KMS-11 (cell line): ENCODE measurements around the gene FOXJ3.

Experiments
- H2AFZ ChIP-seq: fragments of 200-600 bp; sonication (generic); 2 replicates; pipeline ENCODE4 v1.6.1; 2016; ENCODE audit warnings: antibody characterized with exemption, mixed run types, low read depth
- H3K27ac ChIP-seq: fragments of 200-600 bp; sonication (generic); 2 replicates; pipeline ENCODE4 v1.6.1; 2016; ENCODE audit warnings: mild to moderate bottlenecking, mixed run types
- H3K27me3 ChIP-seq: fragments of 200-600 bp; sonication (generic); 2 replicates; pipeline ENCODE4 v1.6.1; 2017; ENCODE audit warnings: mild to moderate bottlenecking, low read depth, mixed run types, moderate library complexity; ENCODE audit not compliant: insufficient read depth
- H3K36me3 ChIP-seq: fragments of 200-600 bp; sonication (generic); 2 replicates; pipeline ENCODE4 v1.6.1; 2017; ENCODE audit warnings: mild to moderate bottlenecking, mixed run types; ENCODE audit not compliant: insufficient read depth
- H3K4me1 ChIP-seq: fragments of 200-600 bp; sonication (generic); 2 replicates; pipeline ENCODE4 v1.6.1; 2016; ENCODE audit warnings: mild to moderate bottlenecking, low read depth, mixed run types; ENCODE audit not compliant: poor library complexity, severe bottlenecking
- H3K4me2 ChIP-seq: fragments of 200-600 bp; sonication (generic); 2 replicates; pipeline ENCODE4 v1.7.0; 2016; ENCODE audit warnings: mild to moderate bottlenecking, mixed run types
- H3K4me3 ChIP-seq: fragments of 200-600 bp; sonication (generic); IDR thresholded peaks from 2 replicates; pipeline ENCODE4 v1.6.1; 2017; ENCODE audit warnings: low read depth, low read length, mixed read lengths; ENCODE audit not compliant: insufficient read depth
- H3K79me2 ChIP-seq: fragments of 200-600 bp; sonication (generic); 2 replicates; pipeline ENCODE4 v1.6.1; 2016; ENCODE audit warnings: low read depth, mixed run types; ENCODE audit not compliant: insufficient read depth
- H3K9ac ChIP-seq: fragments of 200-600 bp; sonication (generic); 2 replicates; pipeline ENCODE4 v1.6.1; 2016; ENCODE audit warnings: mild to moderate bottlenecking, mixed run types
- H4K20me1 ChIP-seq: fragments of 200-600 bp; sonication (generic); 2 replicates; pipeline ENCODE4 v1.6.1; 2016; ENCODE audit warnings: mild to moderate bottlenecking, mixed run types; ENCODE audit not compliant: insufficient read depth
- CTCF ChIP-seq: fragments of 200-600 bp; sonication (generic); conservative IDR thresholded peaks from 2 replicates; pipeline ENCODE4 v1.6.1; 2017; ENCODE audit warnings: low read depth, mild to moderate bottlenecking, antibody characterized with exemption, low read length, moderate library complexity, mixed read lengths

Gene FOXJ3

GRCh38 chr1:42135426-42135825 is 199.6 kb downstream of the FOXJ3 start:
- Histone ChIP-seq H3K4me3 (no peak overlapping the region), H3K4me1 (no peaks in the 10 kb centered on the region)

GRCh38 chr1:42133809-42134526 is 201.1 kb downstream of the FOXJ3 start:
- no peak for TF ChIP-seq CTCF
- Histone ChIP-seq H4K20me1 (no peaks in the 10 kb centered on the region), H2AFZ (no peak overlapping the region), H3K9ac (no peak overlapping the region), H3K4me2 (no peak overlapping the region), H3K4me1 (no peaks in the 10 kb centered on the region), H3K79me2 (no peaks in the 10 kb centered on the region), H3K27me3 (no peaks in the 10 kb centered on the region), H3K36me3 (no peaks in the 10 kb centered on the region), H3K4me3 (no peak overlapping the region), H3K27ac (no peak overlapping the region)

More at GRCh38 chr1:42135426-42135825, 199.6 kb downstream of the FOXJ3 start:
- Histone ChIP-seq H2AFZ (no peak overlapping the region), H3K4me2 (no peak overlapping the region), H3K27me3 (no peaks in the 10 kb centered on the region), H3K79me2 (no peaks in the 10 kb centered on the region), H3K27ac (no peak overlapping the region), H4K20me1 (no peaks in the 10 kb centered on the region), H3K9ac (no peak overlapping the region), H3K36me3 (no peaks in the 10 kb centered on the region)
- no peak for TF ChIP-seq CTCF

- TF ChIP-seq CTCF, result no peak
- no peaks in the 10 kb centered on the region for H3K79me2 ChIP-seq
Measured at GRCh38 chr1:42133390-42133789, 201.6 kb downstream of the FOXJ3 start.

GRCh38 chr1:42130061-42130660 is 204.9 kb downstream of the FOXJ3 start:
- Histone ChIP-seq H3K79me2 (no peaks in the 10 kb centered on the region), H3K27ac (no peak overlapping the region), H3K27me3 (no peaks in the 10 kb centered on the region), H3K4me3 (no peak overlapping the region), H3K4me1 (no peaks in the 10 kb centered on the region), H3K36me3 (no peaks in the 10 kb centered on the region), H4K20me1 (no peaks in the 10 kb centered on the region), H3K4me2 (no peak overlapping the region), H3K9ac (no peak overlapping the region), H2AFZ (no peak overlapping the region)
- TF ChIP-seq CTCF, result no peak

More at GRCh38 chr1:42133390-42133789, 201.6 kb downstream of the FOXJ3 start:
- Histone ChIP-seq H3K4me3 (no peak overlapping the region), H3K36me3 (no peaks in the 10 kb centered on the region), H3K9ac (no peak overlapping the region), H4K20me1 (no peaks in the 10 kb centered on the region), H3K27ac (no peak overlapping the region), H3K4me1 (no peaks in the 10 kb centered on the region), H2AFZ (no peak overlapping the region), H3K4me2 (no peak overlapping the region), H3K27me3 (no peaks in the 10 kb centered on the region)
